ENCODE measurements around the gene NOP56.

The NOP56 gene

DNA sequence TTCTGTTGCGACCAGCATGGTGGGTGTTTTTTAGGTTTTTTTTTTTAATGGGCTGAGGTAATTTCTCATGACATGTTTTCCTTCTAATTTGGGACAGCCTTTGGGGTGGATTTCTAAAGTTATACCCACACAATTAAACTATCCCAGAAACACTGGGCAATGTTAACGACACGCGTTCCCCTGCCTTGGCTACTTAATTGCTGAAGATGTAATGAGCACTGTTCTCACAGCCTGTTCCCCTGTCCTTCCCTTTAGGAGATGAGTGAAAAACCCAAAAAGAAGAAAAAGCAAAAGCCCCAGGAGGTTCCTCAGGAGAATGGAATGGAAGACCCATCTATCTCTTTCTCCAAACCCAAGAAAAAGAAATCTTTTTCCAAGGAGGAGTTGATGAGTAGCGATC lies 5.2 kb downstream of the NOP56 start:
- TF ChIP-seq CTCF (IDR thresholded peaks at IDR 0.05), result no peak

DNA sequence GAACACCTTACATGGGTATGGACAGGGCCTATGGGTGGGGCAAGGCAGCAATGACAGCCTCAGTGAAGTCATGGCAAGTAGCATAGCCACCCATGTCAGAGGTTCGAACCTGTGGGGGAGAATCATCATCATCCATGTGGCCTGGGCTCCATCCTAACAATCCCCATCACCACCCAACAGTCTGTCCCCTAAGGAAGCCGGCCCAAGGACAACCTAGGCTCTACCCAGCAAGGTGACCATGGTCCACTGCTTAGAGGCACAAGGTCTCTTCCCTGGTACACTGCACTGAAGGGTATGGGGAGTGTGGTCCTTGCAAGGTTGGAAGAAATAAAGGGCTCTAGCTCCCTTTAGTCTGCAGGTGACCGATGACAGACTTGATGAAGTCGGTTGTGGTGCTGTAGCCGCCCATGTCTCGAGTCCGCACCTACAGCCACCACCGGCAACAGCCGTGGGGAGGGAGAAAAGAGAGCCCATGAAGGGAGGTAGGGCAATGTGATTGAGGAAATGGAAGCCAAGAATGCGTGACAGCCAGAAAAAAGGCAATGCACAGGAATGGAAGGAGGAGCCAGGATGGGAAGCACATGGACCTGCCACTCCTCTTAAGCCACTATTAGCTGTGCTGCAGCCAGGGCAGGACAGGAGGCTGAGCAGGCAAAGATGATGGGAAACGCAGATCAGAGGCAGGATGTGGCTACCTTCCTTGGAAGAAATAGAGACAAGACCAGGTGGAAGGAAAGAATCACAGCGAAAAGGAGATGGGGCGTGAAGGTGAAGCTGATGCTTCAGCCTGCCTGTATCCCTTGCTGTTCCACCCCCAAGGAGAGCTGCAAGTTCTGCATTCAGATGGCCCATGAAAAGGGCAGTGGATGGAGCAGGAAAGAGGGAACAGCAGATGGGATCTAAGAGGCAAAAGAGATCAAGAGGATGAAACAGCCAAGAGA lies 6.3 kb downstream of the NOP56 start:
- TF ChIP-seq CTCF (IDR thresholded peaks at IDR 0.05), result no peak

- TF ChIP-seq CTCF (IDR thresholded peaks at IDR 0.05), result no peak
Measured at GRCh38 chr20:2659547-2659946, 7.1 kb downstream of the NOP56 start.

DNA sequence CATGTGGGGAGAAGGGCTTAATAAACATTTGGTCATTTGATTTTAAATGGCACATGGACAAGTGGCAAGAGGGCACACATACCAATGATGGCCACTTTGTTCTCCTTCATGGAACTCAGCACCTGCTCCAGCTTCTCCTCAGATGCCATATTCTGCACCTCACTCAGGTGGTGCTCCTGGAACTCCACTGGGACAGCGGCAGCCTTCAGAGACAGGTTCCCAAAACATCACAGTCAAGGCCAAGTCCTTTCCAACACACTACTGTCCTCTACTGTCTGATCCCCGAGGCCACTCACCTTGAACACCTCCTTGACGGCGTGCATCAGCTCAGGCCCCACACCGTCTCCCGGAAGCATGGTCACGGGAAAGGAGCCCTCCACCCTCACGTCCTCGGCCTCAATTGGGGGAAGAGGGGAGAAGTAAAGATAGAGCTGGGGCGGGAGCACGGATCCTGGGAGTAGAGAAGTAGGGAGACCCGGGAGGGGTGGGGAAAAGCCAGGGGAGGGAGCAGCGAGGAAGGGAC lies 11.0 kb downstream of the NOP56 start:
- no peak for TF ChIP-seq CTCF (IDR thresholded peaks at IDR 0.05)

DNA sequence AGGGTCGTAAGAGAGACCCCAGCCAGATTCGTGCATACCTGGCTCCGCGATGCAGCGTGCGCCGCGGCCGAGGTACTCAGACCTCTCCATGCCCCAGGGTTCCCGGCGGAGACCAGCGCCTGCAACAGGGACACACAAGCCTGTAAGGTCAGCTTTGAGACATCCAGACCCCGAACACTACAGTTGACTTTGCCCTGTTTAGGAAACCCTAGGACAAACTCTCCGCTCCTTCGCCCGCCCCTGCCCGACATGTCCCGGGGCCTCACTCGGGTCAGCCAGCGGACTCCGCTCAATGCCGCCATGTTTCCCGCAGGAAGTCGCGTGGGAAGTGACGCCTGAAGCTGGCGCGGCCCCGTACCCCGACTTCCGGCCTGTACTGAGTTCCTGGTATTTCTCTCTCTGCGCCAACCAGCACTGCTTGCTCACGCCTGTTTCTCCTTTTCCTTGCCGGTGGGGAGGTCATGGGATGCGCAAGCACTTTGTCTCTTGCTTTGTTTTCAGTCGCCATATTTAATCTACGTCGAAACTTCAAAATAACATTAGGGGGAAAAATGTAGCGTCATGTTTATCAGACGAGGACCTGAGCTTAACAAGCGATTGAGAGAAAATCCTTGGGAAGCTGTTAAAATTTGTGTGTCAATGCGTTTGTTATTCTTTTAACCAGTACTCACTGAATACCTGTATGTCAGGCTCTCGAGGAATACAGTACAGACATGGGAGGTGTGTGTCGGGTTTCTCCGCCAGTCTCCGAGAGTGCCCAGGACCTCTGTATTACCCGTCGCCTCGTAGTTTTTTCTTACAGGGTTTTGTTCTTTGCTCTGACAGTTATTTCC lies 11.7 kb downstream of the NOP56 start, which contains the start of gene IDH3B:
Gene IDH3B (minus strand): TSS at position 330 of the 833 bp plus-strand sequence. CDS start 28 bp downstream, at position 302.
- no peak for TF ChIP-seq CTCF (IDR thresholded peaks at IDR 0.05)

GRCh38 chr20:2671977-2672376 lies 19.5 kb downstream of the NOP56 start:
- TF ChIP-seq CTCF (IDR thresholded peaks at IDR 0.05), result no peak

- no peak for TF ChIP-seq CTCF (IDR thresholded peaks at IDR 0.05)
Measured at GRCh38 chr20:2672446-2672845, 20.0 kb downstream of the NOP56 start.

Measured in LNCAP (cell line).